Left ventricle myocardium inferior (tissue), 1 donor: ENCODE measurements around the gene TRMU. TPM values are rescaled to one million over a fixed set of nuclear protein-coding genes. Genes with fewer than 3 reads are reported as not detected.

Experiments used
- DNase-seq: peaks from one replicate; pipeline ENCODE4 v3.0.0-alpha.2; 2020
- H3K27ac ChIP-seq: fragments of 200-600 bp; replicated peaks from 2 replicates; pipeline ENCODE4 v1.8.0; 2021
- H3K27me3 ChIP-seq: fragments of 200-600 bp; 2 replicates; pipeline ENCODE4 v1.8.0; 2021; ENCODE audit warnings: low read depth
- H3K36me3 ChIP-seq: fragments of 200-600 bp; 2 replicates; pipeline ENCODE4 v1.8.0; 2021
- H3K4me1 ChIP-seq: fragments of 200-600 bp; 2 replicates; pipeline ENCODE4 v1.8.0; 2021
- H3K4me3 ChIP-seq: fragments of 200-600 bp; 2 replicates; pipeline ENCODE4 v1.8.0; 2021; ENCODE audit warnings: mild to moderate bottlenecking, moderate library complexity
- H3K9me3 ChIP-seq: fragments of 200-600 bp; replicated peaks from 2 replicates; pipeline ENCODE4 v1.8.0; 2021
- intact Hi-C: fragments of 100-400 bp; cut with micrococcal nuclease; formaldehyde crosslinking; loops from one replicate; pipeline ENCODE4 v1.11.0; 2022
- total RNA-seq: library from RNA; stranded (reverse); fragmentation: NEBNext Ultra II Directional; extraction: Animal tissue kit (Norgen Biotek cat#: 25700); gene quantifications from one replicate; pipeline ENCODE4 v1.2.1, GENCODE V29; 2021
- TF ChIP-seq, protein P1 (sequence below): fragments of 200-600 bp; IDR thresholded peaks from 2 replicates; pipeline ENCODE4 v1.8.0; 2021; ENCODE audit warnings: antibody characterized with exemption, mild to moderate bottlenecking, borderline replicate concordance
- donor health status: DM: no; HTN: yes; CAD: no; lungs with severe emphysema.

Gene TRMU
- total RNA-seq, 1 donor from 2014 or later: 42.0 TPM

DNA sequence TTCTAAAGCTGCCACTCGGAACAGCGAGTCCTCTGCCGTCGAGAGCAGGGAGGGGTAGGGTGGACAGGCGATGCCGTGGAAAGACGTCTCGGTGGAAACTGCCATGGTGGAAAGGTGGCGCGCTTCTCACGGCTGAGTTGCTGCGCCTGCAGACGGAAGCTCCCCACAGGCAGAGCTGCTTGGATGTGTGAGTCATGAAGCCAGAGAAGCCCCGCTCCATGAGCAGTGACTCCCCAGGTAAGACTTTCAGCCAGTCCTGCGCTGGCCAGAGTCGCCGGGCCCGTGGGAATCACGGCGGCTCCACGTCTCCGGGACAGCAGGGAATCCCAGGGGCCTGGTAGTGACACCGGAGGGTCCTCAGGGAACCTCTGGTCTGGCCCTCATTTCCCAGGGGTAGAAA lies 4.0 kb upstream of the TRMU start:
- intact Hi-C loops: no loop called here
- no peak overlapping the region for H3K27ac ChIP-seq
- H3K4me3 ChIP-seq: no peak overlapping the region
- H3K4me1 ChIP-seq: peaks cover 20% of the 10 kb centered on the region
- TF ChIP-seq, protein P1, sequence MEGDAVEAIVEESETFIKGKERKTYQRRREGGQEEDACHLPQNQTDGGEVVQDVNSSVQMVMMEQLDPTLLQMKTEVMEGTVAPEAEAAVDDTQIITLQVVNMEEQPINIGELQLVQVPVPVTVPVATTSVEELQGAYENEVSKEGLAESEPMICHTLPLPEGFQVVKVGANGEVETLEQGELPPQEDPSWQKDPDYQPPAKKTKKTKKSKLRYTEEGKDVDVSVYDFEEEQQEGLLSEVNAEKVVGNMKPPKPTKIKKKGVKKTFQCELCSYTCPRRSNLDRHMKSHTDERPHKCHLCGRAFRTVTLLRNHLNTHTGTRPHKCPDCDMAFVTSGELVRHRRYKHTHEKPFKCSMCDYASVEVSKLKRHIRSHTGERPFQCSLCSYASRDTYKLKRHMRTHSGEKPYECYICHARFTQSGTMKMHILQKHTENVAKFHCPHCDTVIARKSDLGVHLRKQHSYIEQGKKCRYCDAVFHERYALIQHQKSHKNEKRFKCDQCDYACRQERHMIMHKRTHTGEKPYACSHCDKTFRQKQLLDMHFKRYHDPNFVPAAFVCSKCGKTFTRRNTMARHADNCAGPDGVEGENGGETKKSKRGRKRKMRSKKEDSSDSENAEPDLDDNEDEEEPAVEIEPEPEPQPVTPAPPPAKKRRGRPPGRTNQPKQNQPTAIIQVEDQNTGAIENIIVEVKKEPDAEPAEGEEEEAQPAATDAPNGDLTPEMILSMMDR: no peak
- H3K27me3 ChIP-seq: no peaks in the 10 kb centered on the region
- no peaks in the 10 kb centered on the region for H3K36me3 ChIP-seq
- no peaks in the 10 kb centered on the region for H3K9me3 ChIP-seq
- no peak for DNase-seq

GRCh38 chr22:46336119-46337078 lies 885 bp downstream of the TRMU start:
- Histone ChIP-seq H3K27me3 (no peaks in the 10 kb centered on the region), H3K4me3 (peak overlapping the region; percentile 98), H3K27ac (peak overlapping the region; percentile 96), H3K36me3 (peaks cover 36% of the 10 kb centered on the region), H3K9me3 (no peaks in the 10 kb centered on the region), H3K4me1 (peaks cover 43% of the 10 kb centered on the region)
- intact Hi-C loops: no loop called here
- peak; percentile 15 for DNase-seq
- TF ChIP-seq, protein P1: no peak

DNA sequence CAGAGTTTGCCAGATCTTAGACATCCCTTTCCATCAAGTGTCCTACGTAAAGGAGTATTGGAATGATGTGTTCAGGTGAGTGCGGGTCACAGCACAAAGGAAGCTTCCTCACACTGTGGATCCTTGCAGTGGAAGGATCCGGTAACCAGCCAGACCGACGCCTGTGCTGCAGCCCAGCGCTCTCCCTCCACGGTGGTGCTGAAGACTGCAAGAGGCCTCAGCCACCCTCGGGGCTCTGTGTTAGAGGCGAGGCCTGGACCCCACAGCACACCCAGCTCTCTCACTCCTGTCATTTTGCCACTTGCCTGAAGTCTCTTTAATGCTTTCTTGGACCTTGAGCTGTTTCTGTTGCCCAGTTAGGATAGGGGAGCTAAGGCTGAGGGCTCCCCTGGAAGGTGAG lies 2.4 kb downstream of the TRMU start:
- TF ChIP-seq, protein P1: no peak
- Histone ChIP-seq H3K36me3 (peaks cover 50% of the 10 kb centered on the region), H3K27me3 (no peaks in the 10 kb centered on the region), H3K9me3 (no peaks in the 10 kb centered on the region), H3K27ac (peak overlapping the region; percentile 96), H3K4me1 (peaks cover 54% of the 10 kb centered on the region), H3K4me3 (no peak overlapping the region)
- intact Hi-C loops: no loop called here
- peak; percentile 15 for DNase-seq

GRCh38 chr22:46338636-46339035 lies 3.1 kb downstream of the TRMU start:
- peaks cover 55% of the 10 kb centered on the region for H3K4me1 ChIP-seq

DNA sequence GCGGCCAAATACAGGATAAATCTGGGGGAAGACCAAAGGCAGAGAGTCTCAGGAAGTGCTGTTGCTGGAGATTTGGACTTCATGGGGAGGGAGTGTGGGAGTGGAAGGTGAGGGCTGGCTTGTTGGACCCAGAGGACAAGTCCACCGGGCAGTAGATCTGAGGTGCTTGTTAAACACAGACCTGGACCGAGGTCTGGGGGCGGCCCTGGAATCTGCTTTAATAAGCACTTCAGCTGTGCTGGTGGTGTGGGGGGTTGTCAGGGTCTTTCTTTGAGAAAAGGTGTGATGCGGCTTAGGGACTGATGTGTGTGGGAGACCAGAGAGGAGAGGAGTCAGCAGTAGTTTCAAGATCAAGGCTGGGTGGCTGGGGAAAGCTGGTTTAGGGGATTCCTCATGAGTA lies 4.4 kb downstream of the TRMU start:
- TF ChIP-seq, protein P1: no peak
- Histone ChIP-seq H3K27me3 (no peaks in the 10 kb centered on the region), H3K4me3 (no peak overlapping the region), H3K9me3 (no peaks in the 10 kb centered on the region), H3K27ac (no peak overlapping the region), H3K36me3 (peaks cover 71% of the 10 kb centered on the region), H3K4me1 (peaks cover 64% of the 10 kb centered on the region)
- peak; percentile 10 for DNase-seq
- intact Hi-C loops: no loop called here

More at GRCh38 chr22:46338636-46339035, 3.1 kb downstream of the TRMU start:
- H3K36me3 ChIP-seq: peaks cover 58% of the 10 kb centered on the region
- intact Hi-C loops: no loop called here
- DNase-seq: peak; percentile 1
- no peaks in the 10 kb centered on the region for H3K9me3 ChIP-seq
- H3K27me3 ChIP-seq: no peaks in the 10 kb centered on the region
- H3K4me3 ChIP-seq: no peak overlapping the region
- H3K27ac ChIP-seq: no peak overlapping the region
- TF ChIP-seq, protein P1: no peak
